Measurements from ENCODE around the gene THUMPD2.
A peak's percentile ranks its signal among the peaks of the same experiment; 100 is the strongest.
"Not testable (repeated sequence)": the region's sequence is repeated elsewhere in the genome, so short reads cannot be mapped to it uniquely, and the experiment has no call there.

The THUMPD2 gene

GRCh38 chr2:39778775-39779340 lies at the start of gene THUMPD2:
THUMPD2 (minus strand) TSS chr2:39779258; CDS start chr2:39779239, 19 bp downstream.
- DNase-seq: peak; percentile 55 to 65

GRCh38 chr2:39821871-39822270 lies 42.8 kb upstream of the THUMPD2 start:
- DNase-seq: no peak

- no peak for DNase-seq
Measured at GRCh38 chr2:39816845-39817244, 37.8 kb upstream of the THUMPD2 start.

GRCh38 chr2:39816428-39816827 lies 37.4 kb upstream of the THUMPD2 start:
- DNase-seq: no peak

- no peak for DNase-seq
Measured at GRCh38 chr2:39805936-39806608, 27.0 kb upstream of the THUMPD2 start.

GRCh38 chr2:39803839-39804238 lies 24.8 kb upstream of the THUMPD2 start:
- no peak for DNase-seq

GRCh38 chr2:39800752-39801151 lies 21.7 kb upstream of the THUMPD2 start:
- no peak for DNase-seq

GRCh38 chr2:39796134-39796533 lies 17.1 kb upstream of the THUMPD2 start:
- no peak for DNase-seq

GRCh38 chr2:39790216-39790818 lies 11.3 kb upstream of the THUMPD2 start:
- not testable (repeated sequence) for DNase-seq

- DNase-seq: no peak
Measured at GRCh38 chr2:39787950-39788349, 8.9 kb upstream of the THUMPD2 start.

GRCh38 chr2:39786761-39787522 lies 7.9 kb upstream of the THUMPD2 start:
- DNase-seq: no peak

GRCh38 chr2:39782591-39782990 lies 3.5 kb upstream of the THUMPD2 start:
- DNase-seq: no peak

- DNase-seq: no peak
Measured at GRCh38 chr2:39781697-39782096, 2.6 kb upstream of the THUMPD2 start.

GRCh38 chr2:39780825-39781600 lies 2.0 kb upstream of the THUMPD2 start:
- DNase-seq: no peak

- no peak for DNase-seq
Measured at GRCh38 chr2:39779927-39780326, 869 bp upstream of the THUMPD2 start.

GRCh38 chr2:39779341-39779851 lies 338 bp upstream of the THUMPD2 start:
- no peak for DNase-seq

GRCh38 chr2:39778233-39778632 lies 825 bp downstream of the THUMPD2 start:
- DNase-seq: no peak

- DNase-seq: no peak
Measured at GRCh38 chr2:39772812-39773152, 6.3 kb downstream of the THUMPD2 start.

- no peak for DNase-seq
Measured at GRCh38 chr2:39772086-39772811, 6.8 kb downstream of the THUMPD2 start.

- no peak for DNase-seq
Measured at GRCh38 chr2:39762448-39762847, 16.6 kb downstream of the THUMPD2 start.

GRCh38 chr2:39757156-39757555 lies 21.9 kb downstream of the THUMPD2 start:
- DNase-seq: no peak

GRCh38 chr2:39755466-39755865 lies 23.6 kb downstream of the THUMPD2 start:
- no peak for DNase-seq
